ENCODE measurements around the gene NRXN3.

Gene NRXN3

DNA sequence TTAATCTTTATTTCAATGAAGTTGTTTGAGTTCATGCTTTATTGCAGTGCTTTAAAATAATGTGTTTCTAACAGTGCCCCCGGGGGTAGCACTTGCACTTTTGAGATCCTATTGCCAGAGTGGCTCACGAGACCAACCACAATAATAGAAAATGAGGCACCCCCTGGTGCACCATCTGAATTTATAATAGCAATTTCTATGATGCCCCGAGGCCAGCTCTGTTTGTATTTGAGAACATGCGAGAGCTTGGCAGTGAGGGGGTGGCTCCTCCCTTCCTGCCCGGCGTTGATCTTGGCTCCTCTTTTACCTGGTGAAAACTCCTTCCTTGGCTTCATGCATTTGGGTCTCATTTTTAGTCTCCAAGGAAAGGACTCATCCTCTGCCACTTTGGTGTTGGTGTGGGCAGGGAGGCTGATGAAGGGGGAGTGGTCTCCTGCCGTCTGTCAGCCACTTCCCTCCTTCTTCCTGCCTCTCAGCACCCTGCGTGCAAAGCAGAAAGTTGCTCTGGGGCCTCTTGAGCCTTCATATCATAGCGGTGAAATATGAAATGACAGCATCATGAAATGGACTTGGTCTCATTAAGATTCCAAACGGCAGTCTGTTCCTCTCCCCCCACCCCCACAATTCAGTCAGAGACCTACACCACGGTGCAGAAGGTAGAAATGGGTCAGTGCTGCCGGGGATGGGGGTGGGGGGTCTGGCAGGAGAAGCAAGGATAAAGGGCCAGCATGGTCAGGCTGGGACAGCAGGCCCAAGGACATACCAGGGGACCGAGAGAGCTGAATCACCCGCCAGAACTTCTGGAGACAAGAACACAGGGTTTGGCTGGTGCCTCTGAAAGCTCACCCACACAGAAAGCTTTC lies 17.7 kb upstream of the NRXN3 start:
- TF ChIP-seq, protein P1, sequence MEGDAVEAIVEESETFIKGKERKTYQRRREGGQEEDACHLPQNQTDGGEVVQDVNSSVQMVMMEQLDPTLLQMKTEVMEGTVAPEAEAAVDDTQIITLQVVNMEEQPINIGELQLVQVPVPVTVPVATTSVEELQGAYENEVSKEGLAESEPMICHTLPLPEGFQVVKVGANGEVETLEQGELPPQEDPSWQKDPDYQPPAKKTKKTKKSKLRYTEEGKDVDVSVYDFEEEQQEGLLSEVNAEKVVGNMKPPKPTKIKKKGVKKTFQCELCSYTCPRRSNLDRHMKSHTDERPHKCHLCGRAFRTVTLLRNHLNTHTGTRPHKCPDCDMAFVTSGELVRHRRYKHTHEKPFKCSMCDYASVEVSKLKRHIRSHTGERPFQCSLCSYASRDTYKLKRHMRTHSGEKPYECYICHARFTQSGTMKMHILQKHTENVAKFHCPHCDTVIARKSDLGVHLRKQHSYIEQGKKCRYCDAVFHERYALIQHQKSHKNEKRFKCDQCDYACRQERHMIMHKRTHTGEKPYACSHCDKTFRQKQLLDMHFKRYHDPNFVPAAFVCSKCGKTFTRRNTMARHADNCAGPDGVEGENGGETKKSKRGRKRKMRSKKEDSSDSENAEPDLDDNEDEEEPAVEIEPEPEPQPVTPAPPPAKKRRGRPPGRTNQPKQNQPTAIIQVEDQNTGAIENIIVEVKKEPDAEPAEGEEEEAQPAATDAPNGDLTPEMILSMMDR (conservative IDR thresholded peaks at IDR 0.05; ENCODE audit: low read length): no peak
- H3K4me3 ChIP-seq (ENCODE audit: low read length): no peak overlapping the region
- no peak for DNase-seq (ENCODE audit: low read depth)

DNA sequence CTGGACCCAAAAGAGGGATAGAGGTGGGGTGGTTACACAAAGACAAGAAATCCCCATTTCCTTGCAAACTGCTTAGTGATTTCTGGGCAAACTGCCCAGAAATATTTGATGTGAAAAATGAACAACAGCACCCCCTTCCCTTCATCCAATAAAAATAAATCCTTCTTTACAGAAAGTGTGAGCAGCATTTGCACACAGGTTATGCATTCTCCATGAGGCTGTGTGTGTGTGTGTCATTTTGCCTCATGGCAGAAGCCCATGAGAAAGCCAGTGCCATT lies 17.2 kb upstream of the NRXN3 start:
- no peak for DNase-seq (ENCODE audit: low read depth)
- no peak overlapping the region for H3K4me3 ChIP-seq (ENCODE audit: low read length)
- TF ChIP-seq, protein P1 (conservative IDR thresholded peaks at IDR 0.05; ENCODE audit: low read length): no peak

DNA sequence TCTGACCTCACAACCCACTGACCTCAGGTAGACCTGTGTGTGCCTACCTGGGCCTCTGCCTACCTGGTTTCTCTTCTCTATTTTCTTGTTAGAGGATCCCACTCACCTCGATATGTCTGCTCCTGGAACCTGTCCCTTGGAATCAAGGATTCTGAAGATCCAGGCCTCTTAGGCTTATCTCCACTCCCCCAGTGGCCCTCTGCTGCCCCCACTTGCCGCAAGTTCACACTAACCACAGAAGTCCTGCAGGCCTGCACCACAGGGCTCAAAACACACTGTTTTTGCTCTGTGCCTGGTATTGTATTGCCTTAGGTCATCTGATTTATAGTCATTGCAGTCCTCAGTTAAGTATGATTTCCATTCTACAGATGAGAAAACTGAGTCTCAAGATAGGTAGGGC lies 15.3 kb upstream of the NRXN3 start:
- H3K4me3 ChIP-seq (ENCODE audit: low read length): no peak overlapping the region
- no peak for DNase-seq (ENCODE audit: low read depth)
- TF ChIP-seq, protein P1 (conservative IDR thresholded peaks at IDR 0.05; ENCODE audit: low read length): no peak

DNA sequence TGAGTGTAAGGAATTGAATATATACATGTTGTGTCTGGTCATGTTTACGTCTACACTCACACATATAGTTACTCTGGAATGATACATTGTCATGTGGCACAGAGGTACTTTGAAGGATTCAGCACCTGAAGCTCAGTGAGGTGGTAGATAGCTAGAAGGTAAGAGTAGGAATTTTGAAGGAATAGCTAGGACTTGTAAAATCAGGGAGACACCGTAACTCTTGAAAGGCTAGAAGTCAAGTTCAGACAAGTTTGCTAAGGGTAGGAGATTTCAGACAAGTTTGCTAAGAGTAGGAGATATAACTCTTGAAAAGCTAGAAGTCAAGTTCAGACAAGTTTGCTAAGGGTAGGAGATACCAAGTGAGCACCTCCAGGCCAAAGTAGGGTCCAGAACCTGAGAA lies 14.0 kb upstream of the NRXN3 start:
- TF ChIP-seq, protein P1 (conservative IDR thresholded peaks at IDR 0.05; ENCODE audit: low read length): no peak
- H3K4me3 ChIP-seq (ENCODE audit: low read length): no peak overlapping the region
- DNase-seq (ENCODE audit: low read depth): no peak

DNA sequence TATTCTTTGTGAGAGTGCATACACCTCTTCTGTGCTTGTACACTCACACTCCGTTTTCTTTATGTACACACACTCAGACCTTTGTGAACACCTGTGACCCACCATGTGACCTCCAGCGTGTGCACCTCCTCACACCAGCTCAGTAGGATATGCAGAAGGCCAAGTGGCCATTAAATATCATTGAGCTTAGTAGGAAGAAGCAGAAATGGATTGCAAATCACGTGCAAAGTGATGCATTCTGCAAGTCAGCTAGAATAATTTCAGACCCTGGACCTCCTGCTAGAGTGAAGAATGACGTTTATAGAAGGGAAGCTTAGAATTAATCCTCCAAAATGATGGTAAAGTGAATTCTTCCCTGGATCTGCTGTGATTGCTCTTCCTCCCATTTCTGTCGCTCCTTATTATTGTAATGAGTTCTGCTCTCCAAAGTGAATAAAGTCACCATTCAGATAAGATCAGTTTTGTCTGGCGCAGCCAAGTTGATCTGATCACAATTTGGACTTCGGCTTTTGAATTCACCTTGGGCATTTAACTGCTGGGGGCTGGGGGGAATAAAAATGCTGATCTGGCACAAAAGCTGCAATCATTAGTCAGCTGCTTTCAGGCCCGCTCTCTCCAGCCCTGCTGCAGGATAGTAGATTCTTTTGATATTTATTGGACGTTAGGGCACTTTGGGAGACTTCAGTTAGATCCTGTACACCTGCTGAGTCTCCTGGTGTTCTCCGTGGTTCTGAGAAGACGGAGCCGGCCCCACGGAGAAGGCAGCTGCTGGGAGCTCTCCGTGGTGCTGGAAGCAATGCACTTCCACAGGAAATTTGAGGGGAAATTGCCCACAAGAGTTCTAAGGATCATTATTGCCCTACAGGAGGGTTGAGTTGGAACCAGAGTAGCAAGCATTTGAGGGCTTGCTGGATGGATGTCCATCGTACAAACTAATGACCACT lies 12.4 kb upstream of the NRXN3 start:
- H3K4me3 ChIP-seq (ENCODE audit: low read length): no peak overlapping the region
- TF ChIP-seq, protein P1 (conservative IDR thresholded peaks at IDR 0.05; ENCODE audit: low read length): no peak
- no peak for DNase-seq (ENCODE audit: low read depth)

DNA sequence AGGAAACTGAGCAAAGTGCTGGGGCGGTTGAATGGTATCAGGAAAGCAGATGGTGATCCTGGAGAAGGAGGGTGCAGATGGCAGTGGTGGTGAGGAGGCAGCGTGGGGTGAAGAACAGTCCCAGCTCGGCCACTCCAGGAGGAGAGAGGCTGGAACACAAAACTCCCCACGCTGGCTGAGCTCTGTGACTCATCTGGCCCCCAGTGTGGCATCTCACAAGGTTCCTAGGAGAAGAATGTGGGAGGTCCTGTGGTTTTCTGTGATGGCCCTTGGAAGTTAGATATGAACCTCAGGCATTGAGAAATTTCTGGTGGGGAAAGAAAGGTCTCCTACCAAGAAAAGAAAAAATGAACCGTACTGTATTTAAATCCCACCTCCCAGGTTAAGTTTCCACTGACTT lies 8.0 kb upstream of the NRXN3 start:
- DNase-seq (ENCODE audit: low read depth): no peak
- H3K4me3 ChIP-seq (ENCODE audit: low read length): no peak overlapping the region
- TF ChIP-seq, protein P1 (conservative IDR thresholded peaks at IDR 0.05; ENCODE audit: low read length): no peak
